ENCODE measurements around the gene GAB2. TPM values are rescaled to one million over a fixed set of nuclear protein-coding genes. Genes with fewer than 3 reads are reported as not detected.
"Not testable (repeated sequence)": the region's sequence is repeated elsewhere in the genome, so short reads cannot be mapped to it uniquely, and the experiment has no call there.

Gene GAB2
- total RNA-seq, 1 experiment from 2014 or later: 10.6 TPM

- no peaks in the 10 kb centered on the region for H3K27me3 Mint-ChIP-seq (ENCODE audit: unreplicated experiment)
- CTCF ChIA-PET: no interaction called here
- BruUV-seq (replicated peaks): no TSS peak
- H3K4me1 Mint-ChIP-seq (ENCODE audit: low read depth, unreplicated experiment): no peaks in the 10 kb centered on the region
- no peaks in the 10 kb centered on the region for H3K36me3 Mint-ChIP-seq (ENCODE audit: insufficient read depth, unreplicated experiment)
- no peaks in the 10 kb centered on the region for H3K9me3 Mint-ChIP-seq (ENCODE audit: low read depth, unreplicated experiment)
- TF ChIP-seq CTCF (IDR thresholded peaks at IDR 0.05; ENCODE audit: unreplicated experiment): no peak
- H3K4me3 Mint-ChIP-seq (ENCODE audit: low read depth, unreplicated experiment): no peak overlapping the region
- no peak overlapping the region for H3K27ac Mint-ChIP-seq (ENCODE audit: unreplicated experiment)
- intact Hi-C loops (cut with micrococcal nuclease; ENCODE audit: unreplicated experiment): no loop called here
- DNase-seq: no peak
Observed at GRCh38 chr11:78234006-78234405, 183.6 kb downstream of the GAB2 start.

- H3K36me3 Mint-ChIP-seq (ENCODE audit: insufficient read depth, unreplicated experiment); intact Hi-C loops (cut with micrococcal nuclease; ENCODE audit: unreplicated experiment); H3K4me3 Mint-ChIP-seq (ENCODE audit: low read depth, unreplicated experiment); H3K4me1 Mint-ChIP-seq (ENCODE audit: low read depth, unreplicated experiment); DNase-seq; H3K9me3 Mint-ChIP-seq (ENCODE audit: low read depth, unreplicated experiment); H3K27ac Mint-ChIP-seq (ENCODE audit: unreplicated experiment); H3K27me3 Mint-ChIP-seq (ENCODE audit: unreplicated experiment); BruUV-seq (replicated peaks): not testable (repeated sequence)
- CTCF ChIA-PET: interaction anchor here (0.6 kb wide), 1 partner anchor 180 kb away, joined by 3 read pairs; no protein-coding TSS in a partner anchor
Observed at GRCh38 chr11:78233046-78233445, 184.6 kb downstream of the GAB2 start.

- no peaks in the 10 kb centered on the region for H3K27me3 Mint-ChIP-seq (ENCODE audit: unreplicated experiment)
- H3K4me1 Mint-ChIP-seq (ENCODE audit: low read depth, unreplicated experiment): no peaks in the 10 kb centered on the region
- no peak for DNase-seq
- CTCF ChIA-PET: interaction anchor here (0.7 kb wide), 1 partner anchor 19 kb away, joined by 3 read pairs; no protein-coding TSS in a partner anchor
- H3K4me3 Mint-ChIP-seq (ENCODE audit: low read depth, unreplicated experiment): no peak overlapping the region
- intact Hi-C loops (cut with micrococcal nuclease; ENCODE audit: unreplicated experiment): no loop called here
- H3K36me3 Mint-ChIP-seq (ENCODE audit: insufficient read depth, unreplicated experiment): no peaks in the 10 kb centered on the region
- BruUV-seq (replicated peaks): no TSS peak
- no peaks in the 10 kb centered on the region for H3K9me3 Mint-ChIP-seq (ENCODE audit: low read depth, unreplicated experiment)
- TF ChIP-seq CTCF (IDR thresholded peaks at IDR 0.05; ENCODE audit: unreplicated experiment): no peak
- no peak overlapping the region for H3K27ac Mint-ChIP-seq (ENCODE audit: unreplicated experiment)
Observed at GRCh38 chr11:78231962-78232501, 185.6 kb downstream of the GAB2 start.

- TF ChIP-seq CTCF (IDR thresholded peaks at IDR 0.05; ENCODE audit: unreplicated experiment): no peak
- Mint-ChIP-seq H3K27me3 (ENCODE audit: unreplicated experiment) (no peaks in the 10 kb centered on the region), H3K4me3 (ENCODE audit: low read depth, unreplicated experiment) (no peak overlapping the region), H3K36me3 (ENCODE audit: insufficient read depth, unreplicated experiment) (peaks cover 2% of the 10 kb centered on the region), H3K9me3 (ENCODE audit: low read depth, unreplicated experiment) (no peaks in the 10 kb centered on the region), H3K27ac (ENCODE audit: unreplicated experiment) (no peak overlapping the region), H3K4me1 (ENCODE audit: low read depth, unreplicated experiment) (no peaks in the 10 kb centered on the region)
- intact Hi-C loops (cut with micrococcal nuclease; ENCODE audit: unreplicated experiment): no loop called here
- no TSS peak for BruUV-seq (replicated peaks)
- DNase-seq: no peak
- CTCF ChIA-PET: no interaction called here
Observed at GRCh38 chr11:78230161-78230877, 187.3 kb downstream of the GAB2 start.

GRCh38 chr11:78229106-78229505, 188.5 kb downstream of the GAB2 start:
- no TSS peak for BruUV-seq (replicated peaks)
- TF ChIP-seq CTCF (IDR thresholded peaks at IDR 0.05; ENCODE audit: unreplicated experiment): no peak
- CTCF ChIA-PET: interaction anchor here (1.6 kb wide), 1 partner anchor 335 kb away, joined by 36 read pairs; no protein-coding TSS in a partner anchor
- Mint-ChIP-seq H3K4me3 (ENCODE audit: low read depth, unreplicated experiment) (no peak overlapping the region), H3K9me3 (ENCODE audit: low read depth, unreplicated experiment) (no peaks in the 10 kb centered on the region), H3K36me3 (ENCODE audit: insufficient read depth, unreplicated experiment) (peaks cover 10% of the 10 kb centered on the region), H3K27me3 (ENCODE audit: unreplicated experiment) (no peaks in the 10 kb centered on the region), H3K27ac (ENCODE audit: unreplicated experiment) (no peak overlapping the region), H3K4me1 (ENCODE audit: low read depth, unreplicated experiment) (no peaks in the 10 kb centered on the region)
- intact Hi-C loops (cut with micrococcal nuclease; ENCODE audit: unreplicated experiment): loop anchor here (2.0 kb wide), 1 partner anchor 190 kb away; no protein-coding TSS in a partner anchor
- no peak for DNase-seq

Measured in Calu3 (cell line).